Subcutaneous adipose tissue (tissue), 4 donors: ENCODE measurements around the gene RELL1. TPM values are rescaled to one million over a fixed set of nuclear protein-coding genes. Genes with fewer than 3 reads are reported as not detected.

ENCODE experiments used
- CTCF ChIP-seq: fragments of 450-650 bp; IDR thresholded peaks from one replicate; pipeline ENCODE4 v1.5.1; 2016; ENCODE audit warnings: low read depth, mild to moderate bottlenecking, control low read depth, antibody characterized with exemption, moderate library complexity
- small RNA-seq: library from RNA; depleted of rRNA; stranded (forward); fragments of <200 nt; gene quantifications from one replicate; pipeline ENCODE3, GENCODE V24; 2016
- total RNA-seq, 4 donors: library from RNA; depleted of rRNA; stranded (reverse); fragments of >200 nt; gene quantifications; one replicate each; pipeline ENCODE4 v1.1.0, GENCODE V29; 2016

Gene RELL1
- total RNA-seq, 4 donors from 2014 or later = 56.7 to 124 (median 74.5) TPM

GRCh38 chr4:37561196-37561802 lies 124.9 kb downstream of the RELL1 start:
- TF ChIP-seq CTCF = no peak

Small RNAs within 50 kb of the gene (small RNA-seq; reads per million reads assigned to genes)
- gene RF00019 = 0.49 reads per million

Other genes starting within 250 kb of the RELL1 start
- gene PGM2, start 140.3 kb upstream of the RELL1 start, total RNA-seq = 10 to 100 TPM; 12.4 to 23.3 (median 16.0) TPM
- 100 to 1,000 TPM in 1 of 4 donors, 10 to 100 TPM in 3; 60.3 to 123 (median 87.6) TPM for gene TBC1D1, start 204.7 kb upstream of the RELL1 start, total RNA-seq